Measurements from ENCODE around the gene ZDHHC5. TPM values are rescaled to one million over a fixed set of nuclear protein-coding genes. Genes with fewer than 3 reads are reported as not detected.
A peak's percentile ranks its signal among the peaks of the same experiment; 100 is the strongest.

Gene ZDHHC5
- total RNA-seq, 4 donors from 2014 or later = 27.2 to 69.7 (median 60.1) TPM

- TF ChIP-seq, protein P1, sequence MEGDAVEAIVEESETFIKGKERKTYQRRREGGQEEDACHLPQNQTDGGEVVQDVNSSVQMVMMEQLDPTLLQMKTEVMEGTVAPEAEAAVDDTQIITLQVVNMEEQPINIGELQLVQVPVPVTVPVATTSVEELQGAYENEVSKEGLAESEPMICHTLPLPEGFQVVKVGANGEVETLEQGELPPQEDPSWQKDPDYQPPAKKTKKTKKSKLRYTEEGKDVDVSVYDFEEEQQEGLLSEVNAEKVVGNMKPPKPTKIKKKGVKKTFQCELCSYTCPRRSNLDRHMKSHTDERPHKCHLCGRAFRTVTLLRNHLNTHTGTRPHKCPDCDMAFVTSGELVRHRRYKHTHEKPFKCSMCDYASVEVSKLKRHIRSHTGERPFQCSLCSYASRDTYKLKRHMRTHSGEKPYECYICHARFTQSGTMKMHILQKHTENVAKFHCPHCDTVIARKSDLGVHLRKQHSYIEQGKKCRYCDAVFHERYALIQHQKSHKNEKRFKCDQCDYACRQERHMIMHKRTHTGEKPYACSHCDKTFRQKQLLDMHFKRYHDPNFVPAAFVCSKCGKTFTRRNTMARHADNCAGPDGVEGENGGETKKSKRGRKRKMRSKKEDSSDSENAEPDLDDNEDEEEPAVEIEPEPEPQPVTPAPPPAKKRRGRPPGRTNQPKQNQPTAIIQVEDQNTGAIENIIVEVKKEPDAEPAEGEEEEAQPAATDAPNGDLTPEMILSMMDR (IDR thresholded peaks at IDR 0.05) = peak in 5 of 6 experiments; percentile 30 to 55 (median 46)
- TF ChIP-seq POLR2A (IDR thresholded peaks at IDR 0.05) = no peak
- H3K27ac ChIP-seq = no peak overlapping the region
Observed at GRCh38 chr11:57641011-57641807, 26.7 kb upstream of the ZDHHC5 start.

DNA sequence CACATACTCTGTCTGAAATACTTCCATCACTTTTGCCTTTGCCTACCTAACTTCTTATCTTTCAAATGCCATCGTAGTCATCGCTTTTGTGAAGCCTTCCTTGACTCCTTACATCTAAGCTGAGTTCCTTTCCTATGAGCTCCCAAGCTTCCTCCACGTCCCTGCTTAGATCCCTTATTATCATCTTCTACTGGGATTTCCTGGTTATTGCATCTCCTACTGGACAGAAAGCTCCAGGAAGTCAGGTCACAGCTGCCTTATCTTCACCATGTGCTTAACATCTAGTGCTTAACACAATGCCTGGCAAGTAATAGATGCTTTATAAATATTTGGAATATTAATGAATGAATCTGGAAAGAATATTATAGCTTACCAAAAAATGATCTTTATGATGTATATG is 24.1 kb upstream of the ZDHHC5 start:
- Histone ChIP-seq H3K9me3 (no peaks in the 10 kb centered on the region), H3K4me1 (peaks cover 0 to 26% (median 8%) of the 10 kb centered on the region in 4 donors), H3K36me3 (no peaks in the 10 kb centered on the region), H3K27ac (no peak overlapping the region), H3K27me3 (peaks cover 0 to 15% of the 10 kb centered on the region in 2 donors), H3K4me3 (no peak overlapping the region)
- TF ChIP-seq POLR2A (IDR thresholded peaks at IDR 0.05) = no peak
- TF ChIP-seq, protein P1 (IDR thresholded peaks at IDR 0.05) = no peak
- no peak for DNase-seq

More at GRCh38 chr11:57641011-57641807, 26.7 kb upstream of the ZDHHC5 start:
- H3K36me3 ChIP-seq = no peaks in the 10 kb centered on the region
- peaks cover 0 to 24% (median 6%) of the 10 kb centered on the region in 4 donors for H3K4me1 ChIP-seq
- no peak for DNase-seq
- no peaks in the 10 kb centered on the region for H3K9me3 ChIP-seq
- H3K27me3 ChIP-seq = no peaks in the 10 kb centered on the region
- H3K4me3 ChIP-seq = no peak overlapping the region

DNA sequence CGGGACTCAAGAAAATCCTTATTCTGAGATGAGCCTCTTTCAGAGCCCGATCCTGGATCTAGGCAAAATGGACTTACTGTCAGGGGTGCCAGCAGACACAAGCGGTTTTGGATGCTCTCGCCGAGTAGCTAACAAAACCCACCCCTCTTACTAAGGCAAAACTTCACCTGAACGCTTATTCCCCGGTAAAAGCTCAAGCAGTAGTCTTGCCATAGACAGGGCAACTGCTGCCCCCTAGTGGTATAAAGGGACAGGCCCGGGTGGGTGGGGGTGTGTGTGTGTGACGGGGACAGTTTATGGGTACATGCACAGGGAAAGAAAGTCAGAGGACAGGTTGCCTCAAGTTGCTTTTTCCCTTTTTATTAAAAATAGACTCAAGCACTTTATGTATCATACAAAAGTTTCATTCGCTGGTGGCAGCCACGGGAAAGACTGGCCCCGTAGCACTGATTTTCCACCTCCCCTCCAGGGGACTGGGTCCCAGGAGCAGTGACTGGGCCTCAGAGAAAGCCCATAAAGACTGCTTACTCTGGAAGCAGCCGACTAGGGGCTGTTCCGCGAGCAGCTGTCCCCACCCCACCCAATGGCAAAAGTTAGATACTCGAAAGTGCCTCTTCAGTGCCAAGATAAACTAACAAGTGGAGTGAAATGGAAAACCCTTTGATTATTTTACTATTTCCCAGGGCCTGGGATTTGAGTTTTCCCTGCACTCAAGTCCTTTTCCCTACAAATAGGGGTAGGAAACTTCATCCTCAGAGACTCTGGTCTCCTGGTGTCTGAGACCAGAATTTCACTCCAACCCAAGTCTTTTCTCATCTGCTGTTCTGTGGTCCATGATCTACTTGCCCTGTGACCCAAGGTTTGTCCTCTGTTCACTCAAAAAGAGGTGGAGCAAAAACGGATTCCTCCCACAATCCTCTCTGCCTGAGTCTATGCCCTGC is 22.9 kb upstream of the ZDHHC5 start:
- peaks cover 0 to 23% (median 5%) of the 10 kb centered on the region in 4 donors for H3K4me1 ChIP-seq

DNA sequence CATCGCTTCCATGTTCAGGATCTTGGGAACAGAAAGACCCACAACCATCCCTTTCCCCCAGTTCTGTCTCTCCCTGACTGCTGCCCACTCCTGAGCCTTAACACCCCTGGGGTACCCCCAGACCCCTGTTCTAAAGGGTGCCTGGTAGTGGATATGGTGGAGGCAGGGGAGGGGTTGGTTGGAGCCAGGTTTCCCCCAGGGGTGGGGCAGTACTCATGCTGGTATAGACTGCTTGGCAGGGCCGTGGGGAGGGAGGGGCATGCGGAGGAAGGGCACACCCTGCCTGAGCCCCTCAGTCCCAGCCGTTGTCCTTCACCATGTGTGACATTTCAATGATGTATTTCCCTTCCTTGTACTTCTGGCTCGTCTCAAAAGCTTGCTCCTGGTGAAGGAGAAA is 22.2 kb upstream of the ZDHHC5 start:
- Histone ChIP-seq H3K4me3 (no peak overlapping the region), H3K9me3 (no peaks in the 10 kb centered on the region), H3K36me3 (no peaks in the 10 kb centered on the region), H3K4me1 (peaks cover 0 to 24% (median 5%) of the 10 kb centered on the region in 4 donors), H3K27ac (peak overlapping the region in 2 of 4 donors; percentile 25 to 39), H3K27me3 (peaks cover 0 to 15% of the 10 kb centered on the region in 2 donors)
- TF ChIP-seq, protein P1 (IDR thresholded peaks at IDR 0.05) = no peak
- TF ChIP-seq POLR2A (IDR thresholded peaks at IDR 0.05) = no peak
- DNase-seq = no peak

More for the DNA sequence above, 22.9 kb upstream of the ZDHHC5 start:
- H3K9me3 ChIP-seq = no peaks in the 10 kb centered on the region
- peak; percentile 74 to 94 (median 83) for DNase-seq
- peaks cover 0 to 15% of the 10 kb centered on the region in 2 donors for H3K27me3 ChIP-seq
- TF ChIP-seq, protein P1 (IDR thresholded peaks at IDR 0.05) = peak; percentile 59 to 91 (median 64)
- TF ChIP-seq POLR2A (IDR thresholded peaks at IDR 0.05) = no peak
- H3K36me3 ChIP-seq = no peaks in the 10 kb centered on the region
- H3K4me3 ChIP-seq = no peak overlapping the region
- peak overlapping the region in 1 of 4 donors; percentile 39 for H3K27ac ChIP-seq

GRCh38 chr11:57646194-57646798 is 21.6 kb upstream of the ZDHHC5 start:
- H3K9me3 ChIP-seq = no peaks in the 10 kb centered on the region
- H3K4me1 ChIP-seq = peaks cover 0 to 24% (median 5%) of the 10 kb centered on the region in 4 donors
- H3K4me3 ChIP-seq = no peak overlapping the region
- H3K27ac ChIP-seq = no peak overlapping the region
- TF ChIP-seq, protein P1 (IDR thresholded peaks at IDR 0.05) = no peak
- no peak for TF ChIP-seq POLR2A (IDR thresholded peaks at IDR 0.05)
- no peaks in the 10 kb centered on the region for H3K36me3 ChIP-seq
- no peak for DNase-seq
- H3K27me3 ChIP-seq = peaks cover 0 to 15% of the 10 kb centered on the region in 2 donors

Data from Peyer's patch (tissue), 4 donors.